K562 (cell line): Measurements from ENCODE around the gene ABAT. TPM values are rescaled to one million over a fixed set of nuclear protein-coding genes. Genes with fewer than 3 reads are reported as not detected.

Experiments used
- ATAC-seq: fragments of 200-7000 bp; cut with Tn5 transposase; 3 replicates; pipeline ENCODE4 v1.9.1; 2020; ENCODE audit warnings: moderate library complexity
- BruUV-seq: library from RNA; stranded (reverse); fragments of 400-500 nt; replicated peaks from 2 replicates; lab custom pipeline; 2021; lab: Mats Ljungman, UMichigan
- CTCF ChIA-PET: fragments of 300-600 bp; formaldehyde crosslinking; extraction: SDS; loops from one replicate; lab custom pipeline; 2021; ENCODE audit warnings: low intra/inter-chr PET ratio; lab: Yijun Ruan, JAX
- POLR2A ChIA-PET: fragments of 300-600, 350-650 bp; sonication (Branson Sonifier 250); formaldehyde crosslinking; extraction: SDS; loops from one replicate; lab custom pipeline; 2021; ENCODE audit warnings: antibody characterized with exemption, inconsistent platforms; lab: Yijun Ruan, JAX
- DNase-seq, 4 experiments: peaks; one replicate each; pipeline versions ENCODE4 v3.0.0 to v3.0.0-alpha.2; 2011 to 2018; ENCODE audit warnings: low spot score in 3 of 4, mixed read lengths in 3 of 4; ENCODE audit errors: extremely low read depth in 1 of 4
- FAIRE-seq: peaks from 2 replicates; lab custom pipeline; 2011; peaks lifted over from hg19 to GRCh38; lab: Jason Lieb, UNC
- H2AFZ ChIP-seq: 2 replicates; pipeline ENCODE4 v1.6.0; 2011; ENCODE audit warnings: low read depth, low read length, control low read depth, inconsistent platforms
- H3K27ac ChIP-seq: fragments of 200-600 bp; 3 replicates; pipeline ENCODE4 v1.8.0; 2011; ENCODE audit warnings: low read depth, mild to moderate bottlenecking, control low read depth, inconsistent platforms, low read length, moderate library complexity, mixed read lengths; ENCODE audit errors: extremely low read depth
- H3K27me3 ChIP-seq, 2 experiments: fragments of 300-600 bp in 1 of 2; 2 replicates in 1 of 2; 3 replicates in 1 of 2; pipeline versions ENCODE4 v1.6.0 to v1.8.0; 2011; ENCODE audit warnings: inconsistent platforms in 2 of 2, low read length in 2 of 2, mild to moderate bottlenecking in 1 of 2, mixed read lengths in 1 of 2, moderate library complexity in 1 of 2; ENCODE audit not compliant: control insufficient read depth in 2 of 2, insufficient read depth in 2 of 2
- H3K36me3 ChIP-seq: fragments of 300-600 bp; 3 replicates; pipeline ENCODE4 v1.8.0; 2011; ENCODE audit warnings: mild to moderate bottlenecking, low read length, inconsistent platforms; ENCODE audit not compliant: control insufficient read depth, insufficient read depth
- H3K4me1 ChIP-seq, 2 experiments: fragments of 200-600 bp in 1 of 2; replicated peaks in 1 of 2; 2 replicates in 1 of 2; 3 replicates in 1 of 2; pipeline versions ENCODE4 v1.5.1 to v1.8.0; 2011; ENCODE audit warnings: inconsistent platforms in 2 of 2, low read length in 2 of 2, mild to moderate bottlenecking in 1 of 2, mixed read lengths in 1 of 2, moderate library complexity in 1 of 2; ENCODE audit not compliant: control insufficient read depth in 2 of 2, insufficient read depth in 2 of 2
- H3K4me2 ChIP-seq: 2 replicates; pipeline ENCODE4 v1.6.1; 2011; ENCODE audit warnings: low read length, control low read depth, inconsistent platforms, mixed read lengths; ENCODE audit not compliant: insufficient read depth
- H3K4me3 ChIP-seq: fragments of 200-600 bp; sonication (generic), shearing (Covaris generic); 2 replicates; pipeline ENCODE4 v1.5.1; 2016; ENCODE audit warnings: control low read depth, inconsistent platforms
- H3K79me2 ChIP-seq: fragments of 200-600 bp; 3 replicates; pipeline ENCODE4 v1.8.0; 2011; ENCODE audit warnings: low read length, inconsistent platforms; ENCODE audit not compliant: control insufficient read depth, insufficient read depth
- H3K9ac ChIP-seq, 2 experiments: 2 replicates each; pipeline versions ENCODE4 v1.6.0 to v1.6.1; 2011; ENCODE audit warnings: low read depth in 2 of 2, low read length in 2 of 2, control low read depth in 1 of 2, inconsistent platforms in 1 of 2, mild to moderate bottlenecking in 1 of 2, mixed read lengths in 1 of 2; ENCODE audit not compliant: insufficient read depth in 1 of 2
- H3K9me1 ChIP-seq: one replicate; pipeline ENCODE4 v1.6.0; 2011; ENCODE audit warnings: inconsistent platforms, mild to moderate bottlenecking, low read length, moderate library complexity; ENCODE audit not compliant: control insufficient read depth, insufficient read depth
- H3K9me3 ChIP-seq: replicated peaks from 2 replicates; pipeline ENCODE4 v1.5.1; 2011; ENCODE audit warnings: low read depth, low read length, inconsistent platforms; ENCODE audit not compliant: control insufficient read depth, insufficient read depth
- H4K20me1 ChIP-seq: replicated peaks from 2 replicates; pipeline ENCODE4 v1.6.1; 2011; ENCODE audit warnings: low read length, inconsistent platforms, mixed read lengths; ENCODE audit not compliant: control insufficient read depth, insufficient read depth
- E4F1 ChIP-seq: fragments of 250-450 bp; sonication (Bioruptor Pico); IDR thresholded peaks from 2 replicates; pipeline ENCODE4 v1.5.0; 2021; ENCODE audit warnings: mild to moderate bottlenecking, borderline replicate concordance
- HDAC3 ChIP-seq: fragments of 450-650 bp; IDR thresholded peaks from 2 replicates; pipeline ENCODE4 v1.6.1; 2018; ENCODE audit warnings: borderline replicate concordance, mild to moderate bottlenecking, moderate library complexity; ENCODE audit not compliant: partially characterized antibody
- MCM3 ChIP-seq: fragments of 450-650 bp; IDR thresholded peaks from 2 replicates; pipeline ENCODE4 v1.6.1; 2016
- RFX1 ChIP-seq: fragments of 450-650 bp; IDR thresholded peaks from 2 replicates; pipeline ENCODE4 v1.6.1; 2016; ENCODE audit warnings: mild to moderate bottlenecking, moderate library complexity
- WGBS: fragments of 100-300 bp; shearing (Covaris generic); methylation state at CpG from one replicate; pipeline ENCODE4 v1.1.6; 2016; ENCODE audit warnings: low coverage, mixed read lengths; ENCODE audit not compliant: insufficient coverage; ENCODE audit errors: missing lambda C conversion rate; 5-methylcytosine and 5-hydroxymethylcytosine counted together
- in situ Hi-C: fragments of 300-500 bp; cut with MboI; formaldehyde crosslinking; loops from 4 replicates; pipeline ENCODE4 v1.15.0; 2018; ENCODE audit warnings: inconsistent platforms, mixed read lengths
- intact Hi-C: fragments of 100-400 bp; cut with micrococcal nuclease; formaldehyde crosslinking; loops from 2 replicates; pipeline ENCODE4 v1.14.2; 2022
- polyA plus RNA-seq, 8 experiments: library from polyadenylated mRNA; depleted of rRNA in 4 of 8; stranded (reverse) in 5 of 8; unstranded in 3 of 8; fragments of >200 nt; fragmentation: Nextera tagmentation in 2 of 8; fragmentation: Illumina TruSeq in 1 of 8; extraction: Ambion mirVana in 2 of 8; extraction: Trizol in 1 of 8; gene quantifications; 2 replicates each; pipeline versions ENCODE4 v1.2.1 to v1.2.3, GENCODE V29; 2011 to 2014; ENCODE audit warnings: inconsistent platforms in 1 of 8, missing spikeins in 1 of 8
- total RNA-seq, 7 experiments: library from RNA; depleted of rRNA in 6 of 7; stranded (reverse); fragments of >200 nt in 6 of 7; fragmentation: Illumina TruSeq in 2 of 7; extraction: Trizol in 2 of 7; gene quantifications; 2 replicates each; pipeline versions ENCODE4 v1.2.1 to v1.2.3, GENCODE V29; 2011 to 2021; ENCODE audit warnings: low replicate concordance in 1 of 7
- TF ChIP-seq, protein P1 (sequence below), 2 experiments: fragments of 450-650 bp; IDR thresholded peaks; 2 replicates each; pipeline ENCODE4 v1.6.1; 2018; ENCODE audit warnings: mild to moderate bottlenecking in 2 of 2, low read depth in 1 of 2; ENCODE audit not compliant: partially characterized antibody in 2 of 2

The ABAT gene
- total and polyA plus RNA-seq, 9 of the 15 experiments (the other 6 are each of a cell fraction or from before 2014, with no cell fraction given) = 0.01 to 0.49 (median 0.10) TPM

DNA sequence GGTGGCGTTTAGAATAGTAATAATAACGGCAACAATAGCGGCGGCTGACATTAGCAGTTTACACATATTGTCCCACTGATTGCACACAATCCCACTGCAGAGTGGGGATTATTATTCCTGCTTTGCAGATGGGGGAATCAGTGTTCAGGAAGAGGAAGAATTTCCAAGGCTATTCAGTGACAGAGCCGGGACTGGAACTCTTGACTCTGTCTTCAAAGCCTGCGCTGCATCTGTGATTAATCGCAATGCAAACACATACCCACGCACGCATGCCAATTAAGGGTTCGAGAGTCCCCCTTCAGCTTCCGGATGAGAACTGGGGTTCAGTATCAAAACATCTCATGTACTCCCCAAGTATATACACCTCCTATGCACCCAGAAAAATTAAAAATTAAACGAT is 93.9 kb downstream of the ABAT start (continued):
- TF ChIP-seq E4F1 (CRISPR knock-in tag) = no peak
- no peak for TF ChIP-seq HDAC3

- ChIA-PET CTCF (no interaction called here), POLR2A (no interaction called here)
- Histone ChIP-seq H3K9me1 (no peaks in the 10 kb centered on the region), H3K4me2 (no peak overlapping the region), H2AFZ (no peak overlapping the region), H3K27ac (no peak overlapping the region), H3K79me2 (no peaks in the 10 kb centered on the region), H3K4me1 (no peaks in the 10 kb centered on the region), H4K20me1 (peaks cover 10% of the 10 kb centered on the region), H3K9me3 (no peaks in the 10 kb centered on the region), H3K4me3 (no peak overlapping the region), H3K36me3 (no peaks in the 10 kb centered on the region), H3K27me3 (peaks cover 45 to 66% of the 10 kb centered on the region in 2 experiments), H3K9ac (no peak overlapping the region)
- intact Hi-C loops = no loop called here
- FAIRE-seq = no peak
- no peak for ATAC-seq
- no peak for DNase-seq
- BruUV-seq = no TSS peak
- 5% methylated on average over 12 of the region's 12 CpGs for WGBS
- in situ Hi-C loops = no loop called here
- TF ChIP-seq, protein P1, sequence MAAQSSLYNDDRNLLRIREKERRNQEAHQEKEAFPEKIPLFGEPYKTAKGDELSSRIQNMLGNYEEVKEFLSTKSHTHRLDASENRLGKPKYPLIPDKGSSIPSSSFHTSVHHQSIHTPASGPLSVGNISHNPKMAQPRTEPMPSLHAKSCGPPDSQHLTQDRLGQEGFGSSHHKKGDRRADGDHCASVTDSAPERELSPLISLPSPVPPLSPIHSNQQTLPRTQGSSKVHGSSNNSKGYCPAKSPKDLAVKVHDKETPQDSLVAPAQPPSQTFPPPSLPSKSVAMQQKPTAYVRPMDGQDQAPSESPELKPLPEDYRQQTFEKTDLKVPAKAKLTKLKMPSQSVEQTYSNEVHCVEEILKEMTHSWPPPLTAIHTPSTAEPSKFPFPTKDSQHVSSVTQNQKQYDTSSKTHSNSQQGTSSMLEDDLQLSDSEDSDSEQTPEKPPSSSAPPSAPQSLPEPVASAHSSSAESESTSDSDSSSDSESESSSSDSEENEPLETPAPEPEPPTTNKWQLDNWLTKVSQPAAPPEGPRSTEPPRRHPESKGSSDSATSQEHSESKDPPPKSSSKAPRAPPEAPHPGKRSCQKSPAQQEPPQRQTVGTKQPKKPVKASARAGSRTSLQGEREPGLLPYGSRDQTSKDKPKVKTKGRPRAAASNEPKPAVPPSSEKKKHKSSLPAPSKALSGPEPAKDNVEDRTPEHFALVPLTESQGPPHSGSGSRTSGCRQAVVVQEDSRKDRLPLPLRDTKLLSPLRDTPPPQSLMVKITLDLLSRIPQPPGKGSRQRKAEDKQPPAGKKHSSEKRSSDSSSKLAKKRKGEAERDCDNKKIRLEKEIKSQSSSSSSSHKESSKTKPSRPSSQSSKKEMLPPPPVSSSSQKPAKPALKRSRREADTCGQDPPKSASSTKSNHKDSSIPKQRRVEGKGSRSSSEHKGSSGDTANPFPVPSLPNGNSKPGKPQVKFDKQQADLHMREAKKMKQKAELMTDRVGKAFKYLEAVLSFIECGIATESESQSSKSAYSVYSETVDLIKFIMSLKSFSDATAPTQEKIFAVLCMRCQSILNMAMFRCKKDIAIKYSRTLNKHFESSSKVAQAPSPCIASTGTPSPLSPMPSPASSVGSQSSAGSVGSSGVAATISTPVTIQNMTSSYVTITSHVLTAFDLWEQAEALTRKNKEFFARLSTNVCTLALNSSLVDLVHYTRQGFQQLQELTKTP (IDR thresholded peaks at IDR 0.05; ENCODE audit: low read depth in 1 of 2, partially characterized antibody in 2 of 2) = no peak
- TF ChIP-seq MCM3 (no peak), RFX1 (peak; percentile 36; the same call in 1 of the 2 replicates)
These were observed 94.3 kb downstream of the ABAT start for GRCh38 chr16:8768692-8769091.
